ENCODE results near the gene ETV6. TPM values are rescaled to one million over a fixed set of nuclear protein-coding genes. Genes with fewer than 3 reads are reported as not detected.
"Not testable (repeated sequence)": the region's sequence is repeated elsewhere in the genome, so short reads cannot be mapped to it uniquely, and the experiment has no call there.

The ETV6 gene
- total RNA-seq, 1 experiment from 2014 or later: 19.3 TPM

DNA sequence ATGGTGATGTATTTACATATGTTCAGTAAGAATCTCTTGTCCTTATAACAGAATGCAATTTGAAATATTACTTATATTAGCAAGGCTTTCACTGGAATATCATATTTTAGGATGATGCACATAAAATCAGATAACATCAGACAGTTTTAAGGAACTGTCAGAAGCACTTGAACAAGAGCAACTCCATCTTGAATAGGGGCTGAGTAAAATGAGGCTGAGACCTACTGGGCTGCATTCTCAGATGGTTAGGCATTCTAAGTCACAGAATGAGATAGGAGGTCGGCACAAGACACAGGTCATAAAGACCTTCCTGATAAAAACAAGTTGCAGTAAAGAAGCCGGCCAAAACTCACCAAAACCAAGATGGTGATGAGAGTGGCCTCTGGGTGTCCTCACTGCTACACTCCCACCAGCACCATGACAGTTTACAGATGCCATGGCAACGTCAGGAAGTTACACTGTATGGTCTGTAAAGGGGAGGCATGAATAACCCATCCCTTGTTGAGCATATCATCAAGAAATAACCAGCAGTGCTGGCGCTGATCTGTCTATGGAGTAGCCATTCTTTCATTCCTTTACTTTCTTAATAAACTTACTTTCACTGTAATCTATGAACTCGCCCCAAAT lies 27.6 kb upstream of the ETV6 start:
- DNase-seq (ENCODE audit: unreplicated experiment): peak; percentile 6
- Mint-ChIP-seq H3K4me1 (ENCODE audit: insufficient read depth, unreplicated experiment) (no peaks in the 10 kb centered on the region), H3K9me3 (ENCODE audit: unreplicated experiment) (no peaks in the 10 kb centered on the region), H3K4me3 (ENCODE audit: unreplicated experiment) (no peak overlapping the region), H3K27me3 (ENCODE audit: insufficient read depth, unreplicated experiment) (no peaks in the 10 kb centered on the region), H3K27ac (ENCODE audit: low read depth, unreplicated experiment) (no peak overlapping the region), H3K36me3 (ENCODE audit: insufficient read depth, unreplicated experiment) (no peaks in the 10 kb centered on the region)
- no peak for TF ChIP-seq CTCF (IDR thresholded peaks at IDR 0.05; ENCODE audit: unreplicated experiment)
- ChIA-PET CTCF (interaction anchor here (0.6 to 1.2 kb wide), 6 partner anchors 21 to 857 kb away, joined by 3 to 5 read pairs (median 3); no protein-coding TSS in a partner anchor), POLR2A (interaction anchor here (1.3 kb wide), 1 partner anchor 13 kb away, joined by 3 read pairs; no protein-coding TSS in a partner anchor)
- intact Hi-C loops (cut with micrococcal nuclease): no loop called here
- BruUV-seq (replicated peaks): no TSS peak

GRCh38 chr12:11622876-11623281 lies 26.6 kb upstream of the ETV6 start:
- no peak for DNase-seq (ENCODE audit: unreplicated experiment)
- no peak overlapping the region for H3K27ac Mint-ChIP-seq (ENCODE audit: low read depth, unreplicated experiment)

GRCh38 chr12:11623382-11623781 lies 26.1 kb upstream of the ETV6 start:
- Mint-ChIP-seq H3K9me3 (ENCODE audit: unreplicated experiment) (no peaks in the 10 kb centered on the region), H3K4me3 (ENCODE audit: unreplicated experiment) (no peak overlapping the region), H3K4me1 (ENCODE audit: insufficient read depth, unreplicated experiment) (no peaks in the 10 kb centered on the region), H3K27me3 (ENCODE audit: insufficient read depth, unreplicated experiment) (no peaks in the 10 kb centered on the region), H3K27ac (ENCODE audit: low read depth, unreplicated experiment) (no peak overlapping the region), H3K36me3 (ENCODE audit: insufficient read depth, unreplicated experiment) (no peaks in the 10 kb centered on the region)
- DNase-seq (ENCODE audit: unreplicated experiment): no peak
- TF ChIP-seq CTCF (IDR thresholded peaks at IDR 0.05; ENCODE audit: unreplicated experiment): no peak
- ChIA-PET POLR2A (interaction anchor here (0.7 to 1.3 kb wide), 3 partner anchors 12 to 105 kb away, joined by 3 read pairs; no protein-coding TSS in a partner anchor), CTCF (interaction anchor here (0.7 to 1.1 kb wide), 2 partner anchors 70 to 410 kb away, joined by 3 read pairs; no protein-coding TSS in a partner anchor)
- intact Hi-C loops (cut with micrococcal nuclease): no loop called here
- no TSS peak for BruUV-seq (replicated peaks)

More at GRCh38 chr12:11622876-11623281, 26.6 kb upstream of the ETV6 start:
- intact Hi-C loops (cut with micrococcal nuclease): no loop called here
- Mint-ChIP-seq H3K36me3 (ENCODE audit: insufficient read depth, unreplicated experiment) (no peaks in the 10 kb centered on the region), H3K4me1 (ENCODE audit: insufficient read depth, unreplicated experiment) (no peaks in the 10 kb centered on the region), H3K9me3 (ENCODE audit: unreplicated experiment) (no peaks in the 10 kb centered on the region), H3K27me3 (ENCODE audit: insufficient read depth, unreplicated experiment) (no peaks in the 10 kb centered on the region), H3K4me3 (ENCODE audit: unreplicated experiment) (no peak overlapping the region)
- ChIA-PET POLR2A (interaction anchor here (0.7 to 1.3 kb wide), 3 partner anchors 12 to 106 kb away, joined by 3 read pairs; no protein-coding TSS in a partner anchor), CTCF (interaction anchor here (0.6 to 1.2 kb wide), 3 partner anchors 20 to 424 kb away, joined by 3 to 4 read pairs (median 3); no protein-coding TSS in a partner anchor)
- no TSS peak for BruUV-seq (replicated peaks)
- no peak for TF ChIP-seq CTCF (IDR thresholded peaks at IDR 0.05; ENCODE audit: unreplicated experiment)

DNA sequence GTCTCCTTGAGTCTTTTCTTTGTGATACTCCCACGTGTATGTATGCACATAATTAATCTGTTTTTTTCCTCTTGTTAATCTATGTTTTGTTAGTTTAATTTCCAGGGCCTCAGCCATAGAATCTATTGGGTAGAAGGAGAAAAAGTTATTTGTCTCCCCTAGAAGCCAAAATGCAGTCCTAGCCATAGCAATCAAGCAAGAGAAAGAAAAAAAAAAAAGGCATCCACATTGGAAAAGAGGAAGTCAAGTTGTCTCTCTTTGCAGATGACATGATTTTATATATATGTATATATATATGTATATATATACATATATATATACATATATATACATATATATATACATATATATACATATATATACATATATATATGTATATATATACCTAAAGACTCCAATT lies 25.4 kb upstream of the ETV6 start:
- no peak for TF ChIP-seq CTCF (IDR thresholded peaks at IDR 0.05; ENCODE audit: unreplicated experiment)
- no peak overlapping the region for H3K27ac Mint-ChIP-seq (ENCODE audit: low read depth, unreplicated experiment)
- no peak overlapping the region for H3K4me3 Mint-ChIP-seq (ENCODE audit: unreplicated experiment)
- no peaks in the 10 kb centered on the region for H3K27me3 Mint-ChIP-seq (ENCODE audit: insufficient read depth, unreplicated experiment)
- intact Hi-C loops (cut with micrococcal nuclease): no loop called here
- DNase-seq (ENCODE audit: unreplicated experiment): no peak
- no peaks in the 10 kb centered on the region for H3K9me3 Mint-ChIP-seq (ENCODE audit: unreplicated experiment)
- H3K4me1 Mint-ChIP-seq (ENCODE audit: insufficient read depth, unreplicated experiment): no peaks in the 10 kb centered on the region
- no TSS peak for BruUV-seq (replicated peaks)
- ChIA-PET POLR2A (no interaction called here), CTCF (interaction anchor here (0.9 kb wide), 1 partner anchor 70 kb away, joined by 5 read pairs; no protein-coding TSS in a partner anchor)
- no peaks in the 10 kb centered on the region for H3K36me3 Mint-ChIP-seq (ENCODE audit: insufficient read depth, unreplicated experiment)

DNA sequence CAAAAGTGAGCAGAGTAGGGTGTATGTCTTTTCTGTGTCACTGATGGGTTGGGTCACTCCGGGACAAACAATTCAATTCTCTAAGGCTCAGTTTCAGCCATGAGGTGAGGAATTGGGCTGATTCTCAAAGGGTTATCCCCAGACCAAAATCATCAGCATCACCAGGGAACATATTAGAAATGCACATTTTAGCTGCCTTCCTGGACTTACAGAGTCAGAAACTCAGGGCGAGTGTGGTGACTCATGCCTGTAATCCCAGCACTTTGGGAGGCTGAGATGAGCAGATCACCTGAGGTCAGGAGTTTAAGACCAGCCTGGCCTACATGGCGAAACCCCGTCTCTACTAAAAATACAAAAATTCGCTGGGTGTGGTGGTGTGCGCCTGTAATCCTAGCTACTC lies 21.8 kb upstream of the ETV6 start:
- H3K27ac Mint-ChIP-seq (ENCODE audit: low read depth, unreplicated experiment); H3K36me3 Mint-ChIP-seq (ENCODE audit: insufficient read depth, unreplicated experiment); H3K9me3 Mint-ChIP-seq (ENCODE audit: unreplicated experiment); BruUV-seq (replicated peaks); H3K4me1 Mint-ChIP-seq (ENCODE audit: insufficient read depth, unreplicated experiment); H3K27me3 Mint-ChIP-seq (ENCODE audit: insufficient read depth, unreplicated experiment); intact Hi-C loops (cut with micrococcal nuclease); H3K4me3 Mint-ChIP-seq (ENCODE audit: unreplicated experiment): not testable (repeated sequence)
- CTCF ChIA-PET: interaction anchor here (0.6 to 1.7 kb wide), 3 partner anchors 47 to 405 kb away, joined by 3 to 4 read pairs (median 3); no protein-coding TSS in a partner anchor
- POLR2A ChIA-PET: interaction anchor here (1.5 kb wide), 1 partner anchor 19 kb away, joined by 4 read pairs; no protein-coding TSS in a partner anchor
- DNase-seq (ENCODE audit: unreplicated experiment): peak; percentile 16

Measured in MCF 10A (cell line).